ENCODE data around the gene RASSF5. TPM values are rescaled to one million over a fixed set of nuclear protein-coding genes. Genes with fewer than 3 reads are reported as not detected.

RASSF5 gene
- total and polyA plus RNA-seq, 2 experiments from 2014 or later, result 0.48 to 4.4 TPM

DNA sequence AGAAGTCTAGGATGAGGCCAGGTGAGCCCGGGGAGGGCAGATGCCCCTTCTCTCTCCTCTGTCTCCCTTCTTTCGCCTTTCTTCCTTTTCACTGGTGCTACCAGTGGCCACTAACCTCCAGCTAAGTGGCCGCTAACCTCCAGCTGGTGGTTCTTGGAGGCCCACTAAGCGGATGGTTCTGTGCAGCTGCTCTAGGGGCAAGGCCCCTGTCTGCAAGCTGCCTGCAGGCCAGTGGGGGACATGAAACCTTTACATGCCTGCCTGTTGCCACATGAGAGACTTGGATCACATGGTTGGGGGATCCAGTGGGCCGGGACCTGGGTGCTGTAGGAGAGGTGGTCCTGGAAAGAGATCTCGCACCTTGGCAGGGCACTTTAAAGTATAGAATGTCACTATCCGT lies 19.4 kb upstream of the RASSF5 start (continued):
- TF ChIP-seq, protein P1, sequence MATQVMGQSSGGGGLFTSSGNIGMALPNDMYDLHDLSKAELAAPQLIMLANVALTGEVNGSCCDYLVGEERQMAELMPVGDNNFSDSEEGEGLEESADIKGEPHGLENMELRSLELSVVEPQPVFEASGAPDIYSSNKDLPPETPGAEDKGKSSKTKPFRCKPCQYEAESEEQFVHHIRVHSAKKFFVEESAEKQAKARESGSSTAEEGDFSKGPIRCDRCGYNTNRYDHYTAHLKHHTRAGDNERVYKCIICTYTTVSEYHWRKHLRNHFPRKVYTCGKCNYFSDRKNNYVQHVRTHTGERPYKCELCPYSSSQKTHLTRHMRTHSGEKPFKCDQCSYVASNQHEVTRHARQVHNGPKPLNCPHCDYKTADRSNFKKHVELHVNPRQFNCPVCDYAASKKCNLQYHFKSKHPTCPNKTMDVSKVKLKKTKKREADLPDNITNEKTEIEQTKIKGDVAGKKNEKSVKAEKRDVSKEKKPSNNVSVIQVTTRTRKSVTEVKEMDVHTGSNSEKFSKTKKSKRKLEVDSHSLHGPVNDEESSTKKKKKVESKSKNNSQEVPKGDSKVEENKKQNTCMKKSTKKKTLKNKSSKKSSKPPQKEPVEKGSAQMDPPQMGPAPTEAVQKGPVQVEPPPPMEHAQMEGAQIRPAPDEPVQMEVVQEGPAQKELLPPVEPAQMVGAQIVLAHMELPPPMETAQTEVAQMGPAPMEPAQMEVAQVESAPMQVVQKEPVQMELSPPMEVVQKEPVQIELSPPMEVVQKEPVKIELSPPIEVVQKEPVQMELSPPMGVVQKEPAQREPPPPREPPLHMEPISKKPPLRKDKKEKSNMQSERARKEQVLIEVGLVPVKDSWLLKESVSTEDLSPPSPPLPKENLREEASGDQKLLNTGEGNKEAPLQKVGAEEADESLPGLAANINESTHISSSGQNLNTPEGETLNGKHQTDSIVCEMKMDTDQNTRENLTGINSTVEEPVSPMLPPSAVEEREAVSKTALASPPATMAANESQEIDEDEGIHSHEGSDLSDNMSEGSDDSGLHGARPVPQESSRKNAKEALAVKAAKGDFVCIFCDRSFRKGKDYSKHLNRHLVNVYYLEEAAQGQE (IDR thresholded peaks at IDR 0.05; ENCODE audit: unreplicated experiment), result no peak
- TF ChIP-seq, protein P2, sequence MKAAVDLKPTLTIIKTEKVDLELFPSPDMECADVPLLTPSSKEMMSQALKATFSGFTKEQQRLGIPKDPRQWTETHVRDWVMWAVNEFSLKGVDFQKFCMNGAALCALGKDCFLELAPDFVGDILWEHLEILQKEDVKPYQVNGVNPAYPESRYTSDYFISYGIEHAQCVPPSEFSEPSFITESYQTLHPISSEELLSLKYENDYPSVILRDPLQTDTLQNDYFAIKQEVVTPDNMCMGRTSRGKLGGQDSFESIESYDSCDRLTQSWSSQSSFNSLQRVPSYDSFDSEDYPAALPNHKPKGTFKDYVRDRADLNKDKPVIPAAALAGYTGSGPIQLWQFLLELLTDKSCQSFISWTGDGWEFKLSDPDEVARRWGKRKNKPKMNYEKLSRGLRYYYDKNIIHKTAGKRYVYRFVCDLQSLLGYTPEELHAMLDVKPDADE (IDR thresholded peaks at IDR 0.05), result no peak
- TF ChIP-seq CREB1 (CRISPR knock-in tag; IDR thresholded peaks at IDR 0.05; ENCODE audit: low read depth) (no peak), EZH2 (IDR thresholded peaks at IDR 0.05; ENCODE audit: low read depth, unreplicated experiment) (no peak)

DNA sequence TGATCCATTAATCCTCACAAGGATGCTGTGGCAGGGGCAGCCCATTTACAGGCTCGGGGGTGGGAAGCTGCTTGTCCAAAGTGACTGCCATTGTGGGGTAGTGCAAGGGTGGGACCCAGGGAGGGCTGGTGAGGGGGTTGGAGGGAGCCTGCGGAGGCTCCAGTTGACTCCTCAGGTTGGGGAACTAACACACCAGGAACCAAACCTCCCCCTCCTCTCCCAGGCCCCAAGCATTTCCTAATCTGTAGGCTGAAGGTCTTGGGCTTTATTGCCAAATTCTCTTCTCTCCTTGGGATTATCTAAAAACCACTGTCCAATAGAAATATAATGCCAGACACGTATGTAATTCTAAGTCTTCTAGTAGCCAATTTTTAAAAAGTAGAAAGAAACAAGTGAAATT lies 18.9 kb upstream of the RASSF5 start:
- peaks cover 10% of the 10 kb centered on the region for H3K27me3 Mint-ChIP-seq (ENCODE audit: insufficient read depth, low read depth, poor library complexity)
- no peak for ATAC-seq
- H3K4me3 Mint-ChIP-seq, result no peak overlapping the region
- TF ChIP-seq, protein P1 (IDR thresholded peaks at IDR 0.05; ENCODE audit: unreplicated experiment), result no peak
- no peak for TF ChIP-seq EZH2 (IDR thresholded peaks at IDR 0.05; ENCODE audit: low read depth, unreplicated experiment)
- TF ChIP-seq STAT1 (IDR thresholded peaks at IDR 0.05; ENCODE audit: unreplicated experiment), result no peak
- no peak for TF ChIP-seq ZNF114 (CRISPR knock-in tag; IDR thresholded peaks at IDR 0.05)
- TF ChIP-seq NANOG (IDR thresholded peaks at IDR 0.05; ENCODE audit: borderline replicate concordance), result no peak
- TF ChIP-seq, protein P3, sequence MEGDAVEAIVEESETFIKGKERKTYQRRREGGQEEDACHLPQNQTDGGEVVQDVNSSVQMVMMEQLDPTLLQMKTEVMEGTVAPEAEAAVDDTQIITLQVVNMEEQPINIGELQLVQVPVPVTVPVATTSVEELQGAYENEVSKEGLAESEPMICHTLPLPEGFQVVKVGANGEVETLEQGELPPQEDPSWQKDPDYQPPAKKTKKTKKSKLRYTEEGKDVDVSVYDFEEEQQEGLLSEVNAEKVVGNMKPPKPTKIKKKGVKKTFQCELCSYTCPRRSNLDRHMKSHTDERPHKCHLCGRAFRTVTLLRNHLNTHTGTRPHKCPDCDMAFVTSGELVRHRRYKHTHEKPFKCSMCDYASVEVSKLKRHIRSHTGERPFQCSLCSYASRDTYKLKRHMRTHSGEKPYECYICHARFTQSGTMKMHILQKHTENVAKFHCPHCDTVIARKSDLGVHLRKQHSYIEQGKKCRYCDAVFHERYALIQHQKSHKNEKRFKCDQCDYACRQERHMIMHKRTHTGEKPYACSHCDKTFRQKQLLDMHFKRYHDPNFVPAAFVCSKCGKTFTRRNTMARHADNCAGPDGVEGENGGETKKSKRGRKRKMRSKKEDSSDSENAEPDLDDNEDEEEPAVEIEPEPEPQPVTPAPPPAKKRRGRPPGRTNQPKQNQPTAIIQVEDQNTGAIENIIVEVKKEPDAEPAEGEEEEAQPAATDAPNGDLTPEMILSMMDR (conservative IDR thresholded peaks at IDR 0.05; ENCODE audit: low read depth in 2 of 2), result no peak
- TF ChIP-seq CREB1 (CRISPR knock-in tag; IDR thresholded peaks at IDR 0.05; ENCODE audit: low read depth), result no peak
- TF ChIP-seq, protein P2 (IDR thresholded peaks at IDR 0.05), result no peak
- no peak for TF ChIP-seq ZNF331 (CRISPR knock-in tag; IDR thresholded peaks at IDR 0.05; ENCODE audit: low read depth)

More for the DNA sequence above, 18.9 kb upstream of the RASSF5 start:
- Histone ChIP-seq H2AFZ (no peak overlapping the region), H3K27me3 (ENCODE audit: insufficient read depth) (no peaks in the 10 kb centered on the region), H4K20me1 (replicated peaks; ENCODE audit: insufficient read depth) (no peaks in the 10 kb centered on the region), H3K79me2 (replicated peaks; ENCODE audit: insufficient read depth) (no peaks in the 10 kb centered on the region), H3K9me2 (ENCODE audit: insufficient read depth) (no peaks in the 10 kb centered on the region), H3K36me3 (ENCODE audit: insufficient read depth) (no peaks in the 10 kb centered on the region), H3F3A (replicated peaks; ENCODE audit: low read depth) (no peaks in the 10 kb centered on the region), H3K4me2 (no peak overlapping the region), H3K4me3 (no peak overlapping the region), H3K4me1 (ENCODE audit: insufficient read depth) (no peaks in the 10 kb centered on the region), H3K27ac (ENCODE audit: low read depth) (no peak overlapping the region)
- peaks cover 15% of the 10 kb centered on the region for H3K36me3 Mint-ChIP-seq (ENCODE audit: low read depth)
- H3K9me3 Mint-ChIP-seq, result no peaks in the 10 kb centered on the region
- peaks cover 3% of the 10 kb centered on the region; the same call in 1 of the 3 replicates for H3K4me1 Mint-ChIP-seq
- no peak for DNase-seq (ENCODE audit: low spot score)
- no peak overlapping the region for H3K27ac Mint-ChIP-seq
